Fibroblast of pulmonary artery (primary cell): Measurements from ENCODE around the gene TP53BP2.

Experiments used
- DNase-seq: peaks from one replicate; pipeline ENCODE4 v3.0.0-alpha.2; 2010; ENCODE audit warnings: low read depth
- H3K4me3 ChIP-seq: replicated peaks from 2 replicates; pipeline ENCODE4 v1.5.1; 2011; ENCODE audit warnings: low read depth, mild to moderate bottlenecking, control low read depth, low read length, moderate library complexity
- CTCF ChIP-seq: IDR thresholded peaks from 2 replicates; pipeline ENCODE4 v1.5.1; 2011; ENCODE audit warnings: mild to moderate bottlenecking, control low read depth, low read length, inconsistent platforms; ENCODE audit errors: missing control alignments

Gene TP53BP2

DNA sequence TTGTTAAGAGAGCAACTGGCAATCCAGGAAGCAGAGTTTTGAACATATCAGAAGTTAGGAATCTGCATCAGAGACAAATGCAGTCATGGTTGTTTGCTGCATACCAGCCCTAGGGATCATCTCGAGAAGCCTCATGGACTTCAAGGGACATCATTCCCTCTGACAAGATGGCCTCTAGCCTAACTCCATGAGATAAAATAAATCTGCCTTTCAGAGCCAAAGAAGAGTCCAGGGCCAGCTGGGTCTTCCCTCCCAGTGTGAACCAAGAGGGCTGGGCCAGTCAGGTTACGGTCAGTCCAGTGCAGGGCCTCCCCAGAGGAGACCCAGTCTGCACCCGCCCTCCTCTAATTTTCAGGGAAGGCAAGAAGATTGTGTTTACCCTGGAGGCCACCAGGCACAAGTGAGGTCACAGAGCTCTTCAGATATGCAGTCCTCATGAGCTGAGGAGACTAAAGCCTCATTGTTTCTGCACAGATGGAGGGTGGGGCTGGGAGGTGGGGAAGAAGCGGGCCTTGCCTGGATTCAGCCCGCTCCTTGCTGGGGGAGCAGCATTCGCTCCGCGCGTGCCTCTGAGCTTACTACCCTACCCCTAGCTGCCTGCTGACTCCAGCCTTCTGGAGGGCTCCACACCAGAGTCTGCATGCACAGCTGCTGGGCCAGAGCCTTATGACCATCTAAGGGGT, 80.6 kb downstream of the TP53BP2 start:
- no peak overlapping the region for H3K4me3 ChIP-seq
- TF ChIP-seq CTCF = no peak
- DNase-seq = peak; percentile 24

GRCh38 chr1:223763881-223764280, 81.9 kb downstream of the TP53BP2 start:
- no peak overlapping the region for H3K4me3 ChIP-seq
- DNase-seq = no peak
- no peak for TF ChIP-seq CTCF

DNA sequence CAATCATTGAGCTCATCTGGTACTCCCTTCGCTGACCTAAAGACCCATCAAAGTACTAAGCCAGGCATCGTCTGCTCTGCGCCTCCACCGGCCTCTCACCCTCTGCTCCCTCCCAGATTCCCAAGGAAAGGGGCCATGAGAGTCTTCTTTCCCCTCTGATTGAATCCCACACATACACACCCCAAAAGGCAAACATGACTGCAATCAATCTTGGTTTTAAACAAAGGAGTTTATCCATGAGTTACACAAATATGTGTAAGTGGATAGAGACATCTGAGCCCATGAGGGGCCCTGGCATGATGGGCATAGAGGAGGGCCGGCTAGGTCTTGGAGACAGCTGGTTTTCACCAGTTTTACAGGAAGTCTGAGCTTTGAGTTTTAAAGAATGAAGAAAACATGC, 82.5 kb downstream of the TP53BP2 start:
- no peak for TF ChIP-seq CTCF
- no peak for DNase-seq
- no peak overlapping the region for H3K4me3 ChIP-seq

- peak; percentile 42 for DNase-seq
- no peak overlapping the region for H3K4me3 ChIP-seq
- no peak for TF ChIP-seq CTCF
Measured at GRCh38 chr1:223761411-223761810, 84.3 kb downstream of the TP53BP2 start.

GRCh38 chr1:223760833-223761232, 84.9 kb downstream of the TP53BP2 start:
- no peak for TF ChIP-seq CTCF
- H3K4me3 ChIP-seq = no peak overlapping the region
- DNase-seq = no peak

GRCh38 chr1:223759273-223759672, 86.5 kb downstream of the TP53BP2 start:
- no peak for TF ChIP-seq CTCF
- H3K4me3 ChIP-seq = no peak overlapping the region
- no peak for DNase-seq

DNA sequence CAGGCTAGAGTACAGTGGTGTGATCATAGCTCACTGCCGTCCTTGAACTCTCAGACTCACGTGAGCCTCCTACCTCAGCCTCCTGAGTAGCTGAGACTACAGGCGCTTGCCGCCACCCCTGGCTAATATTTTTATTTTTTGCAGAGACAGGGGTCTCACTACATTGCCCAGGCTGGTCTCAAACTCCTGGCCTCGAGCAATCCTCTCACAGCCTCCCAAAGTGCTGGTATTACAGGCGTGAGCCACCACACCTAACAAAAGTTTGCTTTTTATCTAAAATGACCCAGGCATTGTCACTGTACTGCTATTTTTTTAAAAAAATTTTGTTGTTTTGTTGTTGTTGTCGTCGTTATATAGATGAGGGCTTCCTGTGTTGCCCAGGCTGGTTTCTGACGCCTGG, 87.0 kb downstream of the TP53BP2 start:
- DNase-seq = no peak
- no peak overlapping the region for H3K4me3 ChIP-seq
- TF ChIP-seq CTCF = no peak
